HCT116 (cell line): ENCODE measurements around the gene GPD1L. TPM values are rescaled to one million over a fixed set of nuclear protein-coding genes. Genes with fewer than 3 reads are reported as not detected.

ENCODE experiments used
- ATAC-seq: fragments of 200-7000 bp; cut with Tn5 transposase; 2 replicates; pipeline ENCODE4 v1.9.1; 2020; ENCODE audit warnings: mild to moderate bottlenecking, moderate library complexity
- BruUV-seq: library from RNA; stranded (reverse); fragments of 400-500 nt; replicated peaks from 2 replicates; lab custom pipeline; 2021; lab: Mats Ljungman, UMichigan
- CTCF ChIA-PET: fragments of 300-600 bp; sonication (Branson Sonifier 250); formaldehyde crosslinking; loops from one replicate; lab custom pipeline; 2021; ENCODE audit warnings: antibody characterized with exemption; lab: Charles Lee
- POLR2A ChIA-PET: fragments of 300-600, 350-600 bp; sonication (Branson Sonifier 250); formaldehyde crosslinking; loops from one replicate; lab custom pipeline; 2021; ENCODE audit warnings: antibody characterized with exemption; lab: Charles Lee
- RAD21 ChIA-PET, 2 experiments: fragments of 300-600 bp; sonication (Branson Sonifier 250); formaldehyde crosslinking; loops; one replicate each; lab custom pipeline; 2023; ENCODE audit warnings: low total read pairs in 2 of 2; ENCODE audit not compliant: uncharacterized antibody in 2 of 2, unreplicated experiment in 2 of 2, low non-redundant PET in 1 of 2; lab: Charles Lee
- DNase-seq: peaks from one replicate; pipeline ENCODE4 v3.0.0-alpha.2; 2010; ENCODE audit warnings: low read depth, low spot score
- H2AFZ ChIP-seq: fragments of 200-600 bp; shearing (Covaris generic), sonication (generic); 2 replicates; pipeline ENCODE4 v1.6.1; 2017; ENCODE audit warnings: low read depth, mixed run types, mixed read lengths, antibody characterized with exemption, low read length; ENCODE audit not compliant: poor library complexity, severe bottlenecking
- H3K27ac ChIP-seq: 2 replicates; pipeline ENCODE4 v1.5.1; 2012; ENCODE audit warnings: low read depth, low read length
- H3K27me3 ChIP-seq: fragments of 200-600 bp; sonication (generic); 2 replicates; pipeline ENCODE4 v1.6.1; 2016; ENCODE audit warnings: mixed run types, low read length, mixed read lengths; ENCODE audit not compliant: insufficient read depth
- H3K36me3 ChIP-seq, 2 experiments: fragments of 200-500 bp in 1 of 2; fragments of 200-600 bp in 1 of 2; sonication (Bioruptor generic) in 1 of 2; sonication (generic) in 1 of 2; 2 replicates each; pipeline versions ENCODE4 v1.5.1 to v1.6.1; 2014 to 2016; ENCODE audit warnings: low read length in 2 of 2, inconsistent platforms in 1 of 2, mixed read lengths in 1 of 2, mixed run types in 1 of 2; ENCODE audit not compliant: insufficient read depth in 2 of 2, control insufficient read depth in 1 of 2
- H3K4me1 ChIP-seq, 2 experiments: fragments of 200-600 bp in 1 of 2; sonication (generic) in 1 of 2; 2 replicates each; pipeline versions ENCODE4 v1.5.1 to v1.6.1; 2012 to 2017; ENCODE audit warnings: low read length in 2 of 2, inconsistent platforms in 1 of 2, mild to moderate bottlenecking in 1 of 2, mixed read lengths in 1 of 2, mixed run types in 1 of 2, moderate library complexity in 1 of 2; ENCODE audit not compliant: insufficient read depth in 2 of 2, control insufficient read depth in 1 of 2
- H3K4me2 ChIP-seq: fragments of 200-600 bp; sonication (generic); 2 replicates; pipeline ENCODE4 v1.6.1; 2017; ENCODE audit warnings: mixed run types, low read length, mixed read lengths
- H3K4me3 ChIP-seq, 2 experiments: fragments of 200-600 bp in 1 of 2; sonication (generic) in 1 of 2; replicated peaks in 1 of 2; 2 replicates each; pipeline ENCODE4 v1.5.1; 2011 to 2016; ENCODE audit warnings: low read length in 2 of 2, control low read depth in 1 of 2, low read depth in 1 of 2, mild to moderate bottlenecking in 1 of 2, mixed read lengths in 1 of 2, mixed run types in 1 of 2
- H3K79me2 ChIP-seq: fragments of 200-600 bp; sonication (generic); 2 replicates; pipeline ENCODE4 v1.6.1; 2017; ENCODE audit warnings: mild to moderate bottlenecking, mixed run types, low read length, moderate library complexity, mixed read lengths; ENCODE audit not compliant: insufficient read depth
- H3K9ac ChIP-seq: fragments of 200-600 bp; sonication (generic); 2 replicates; pipeline ENCODE4 v1.6.1; 2016; ENCODE audit warnings: low read length, mixed read lengths
- H3K9me2 ChIP-seq: fragments of 200-600 bp; sonication (generic), shearing (Covaris generic); 2 replicates; pipeline ENCODE4 v1.6.1; 2017; ENCODE audit warnings: mixed run types, mild to moderate bottlenecking, moderate library complexity; ENCODE audit not compliant: insufficient read depth
- H3K9me3 ChIP-seq, 2 experiments: fragments of 200-500 bp in 1 of 2; fragments of 200-600 bp in 1 of 2; sonication (Bioruptor generic) in 1 of 2; sonication (generic) in 1 of 2; 2 replicates each; pipeline ENCODE4 v1.6.1; 2014 to 2017; ENCODE audit warnings: low read length in 2 of 2, mixed read lengths in 2 of 2, inconsistent platforms in 1 of 2, low read depth in 1 of 2, mild to moderate bottlenecking in 1 of 2, mixed run types in 1 of 2, moderate library complexity in 1 of 2; ENCODE audit not compliant: control insufficient read depth in 1 of 2, insufficient read depth in 1 of 2
- H4K20me1 ChIP-seq: fragments of 200-600 bp; sonication (generic), shearing (Covaris generic); 2 replicates; pipeline ENCODE4 v1.6.1; 2017; ENCODE audit warnings: mixed run types, mild to moderate bottlenecking, moderate library complexity; ENCODE audit not compliant: insufficient read depth
- ATF3 ChIP-seq: IDR thresholded peaks from 2 replicates; pipeline ENCODE4 v1.6.1; 2012
- EGR1 ChIP-seq: IDR thresholded peaks from 2 replicates; pipeline ENCODE4 v1.6.1; 2012; ENCODE audit warnings: low read depth
- ELF1 ChIP-seq: IDR thresholded peaks from 2 replicates; pipeline ENCODE4 v1.6.1; 2012; ENCODE audit warnings: low read depth, borderline replicate concordance
- EZH2 ChIP-seq: fragments of 200-600 bp; sonication (generic); IDR thresholded peaks from 2 replicates; pipeline ENCODE4 v1.6.1; 2017; ENCODE audit warnings: antibody characterized with exemption, mixed run types
- FOSL1 ChIP-seq: IDR thresholded peaks from 2 replicates; pipeline ENCODE4 v1.6.1; 2012; ENCODE audit warnings: low read depth
- MAX ChIP-seq: IDR thresholded peaks from 2 replicates; pipeline ENCODE4 v1.6.1; 2012
- SP1 ChIP-seq: IDR thresholded peaks from 2 replicates; pipeline ENCODE4 v1.6.1; 2012; ENCODE audit warnings: low read depth
- SRF ChIP-seq: IDR thresholded peaks from 2 replicates; pipeline ENCODE4 v1.6.1; 2012; ENCODE audit warnings: low read depth
- YY1 ChIP-seq: IDR thresholded peaks from 2 replicates; pipeline ENCODE4 v1.6.1; 2011; ENCODE audit warnings: low read length, low read depth, moderate library complexity, mild to moderate bottlenecking; ENCODE audit not compliant: insufficient replicate concordance; ENCODE audit errors: extremely low read depth
- ZFX ChIP-seq: fragments of 450-650 bp; IDR thresholded peaks from 2 replicates; pipeline ENCODE4 v1.6.1; 2017
- intact Hi-C: fragments of 100-400 bp; cut with micrococcal nuclease; formaldehyde crosslinking; loops from 2 replicates; pipeline ENCODE4 v1.10.0; 2022
- total RNA-seq: library from RNA; stranded (reverse); gene quantifications from one replicate; pipeline ENCODE4 v1.2.1, GENCODE V29; 2021; ENCODE audit not compliant: unreplicated experiment

The GPD1L gene
- total RNA-seq, 1 experiment from 2014 or later = 21.9 TPM

GRCh38 chr3:32148351-32148750, 41.9 kb downstream of the GPD1L start:
- H3K4me1 ChIP-seq = no peaks in the 10 kb centered on the region
- H3K9me3 ChIP-seq = no peaks in the 10 kb centered on the region
- DNase-seq = no peak
- no peaks in the 10 kb centered on the region for H3K79me2 ChIP-seq
- TF ChIP-seq ELF1 (no peak), ATF3 (no peak), MAX (no peak), SP1 (no peak), EGR1 (no peak), YY1 (no peak), FOSL1 (no peak), EZH2 (no peak), SRF (no peak), ZFX (no peak)
- intact Hi-C loops = loop anchor here (5.0 kb wide), 1 partner anchor 1221 kb away; no protein-coding TSS in a partner anchor
- no peak overlapping the region for H3K9ac ChIP-seq
- no peak for ATAC-seq
- H3K4me3 ChIP-seq = no peak overlapping the region
- no peak overlapping the region for H3K4me2 ChIP-seq
- H3K9me2 ChIP-seq = no peaks in the 10 kb centered on the region
- ChIA-PET POLR2A (no interaction called here), CTCF (no interaction called here), RAD21 (no interaction called here)
- H3K36me3 ChIP-seq = no peaks in the 10 kb centered on the region; a peak in 1 of 4 replicates
- no peak overlapping the region for H3K27ac ChIP-seq
- BruUV-seq = no TSS peak
- H3K27me3 ChIP-seq = no peaks in the 10 kb centered on the region
- no peaks in the 10 kb centered on the region for H4K20me1 ChIP-seq
- no peak overlapping the region for H2AFZ ChIP-seq
